K562 (cell line): ENCODE results near the gene PGP. TPM values are rescaled to one million over a fixed set of nuclear protein-coding genes. Genes with fewer than 3 reads are reported as not detected.

ENCODE experiments used
- CREB3L1 ChIP-seq: fragments of 450-650 bp; IDR thresholded peaks from 2 replicates; pipeline ENCODE4 v1.6.1; 2014; ENCODE audit warnings: low read depth, mild to moderate bottlenecking, moderate library complexity, borderline replicate concordance
- ETV5 ChIP-seq: sonication (generic); formaldehyde crosslinking; IDR thresholded peaks from 2 replicates; pipeline ENCODE4 v1.4.0; 2020; ENCODE audit warnings: low read depth, mild to moderate bottlenecking, missing genetic modification reagents
- JUNB ChIP-seq: fragments of 450-650 bp; formaldehyde crosslinking; conservative IDR thresholded peaks from 2 replicates; pipeline ENCODE4 v1.4.0; 2020; ENCODE audit warnings: mild to moderate bottlenecking
- NR1H2 ChIP-seq: sonication (generic); formaldehyde crosslinking; IDR thresholded peaks from 2 replicates; pipeline ENCODE4 v1.4.0; 2020; ENCODE audit warnings: mild to moderate bottlenecking, missing genetic modification reagents
- NR2C1 ChIP-seq, 2 experiments: fragments of 450-650 bp; IDR thresholded peaks; 2 replicates each; pipeline ENCODE4 v1.6.1; 2017; ENCODE audit warnings: mild to moderate bottlenecking in 2 of 2, antibody characterized with exemption in 1 of 2, inconsistent platforms in 1 of 2, missing compliant biosample characterization in 1 of 2, missing genetic modification characterization in 1 of 2
- PHB ChIP-seq: fragments of 250-450 bp; sonication (Bioruptor Pico); IDR thresholded peaks from 2 replicates; pipeline ENCODE4 v1.5.0; 2021
- POU5F1 ChIP-seq: fragments of 150-350 bp; IDR thresholded peaks from 2 replicates; pipeline ENCODE4 v1.6.1; 2014; ENCODE audit warnings: borderline replicate concordance, low read length, low read depth, mild to moderate bottlenecking; ENCODE audit not compliant: partially characterized antibody
- SMARCA5 ChIP-seq: fragments of 450-650 bp; IDR thresholded peaks from 2 replicates; pipeline ENCODE4 v1.6.1; 2016
- XRCC5 ChIP-seq: fragments of 200-400 bp; formaldehyde crosslinking; IDR thresholded peaks from 2 replicates; pipeline ENCODE4 v1.6.1; 2017; ENCODE audit warnings: low read depth, mild to moderate bottlenecking, low read length
- YY1 ChIP-seq, 3 experiments: IDR thresholded peaks; 2 replicates each; pipeline ENCODE4 v1.6.1; 2011; ENCODE audit warnings: low read length in 2 of 3, mild to moderate bottlenecking in 2 of 3, moderate library complexity in 2 of 3, borderline replicate concordance in 1 of 3, control low read depth in 1 of 3, low read depth in 1 of 3; ENCODE audit not compliant: insufficient read depth in 3 of 3, insufficient replicate concordance in 2 of 3, control insufficient read depth in 1 of 3, insufficient read length in 1 of 3; ENCODE audit errors: extremely low read depth in 1 of 3
- polyA plus RNA-seq, 8 experiments: library from polyadenylated mRNA; depleted of rRNA in 4 of 8; stranded (reverse) in 5 of 8; unstranded in 3 of 8; fragments of >200 nt; fragmentation: Nextera tagmentation in 2 of 8; fragmentation: Illumina TruSeq in 1 of 8; extraction: Ambion mirVana in 2 of 8; extraction: Trizol in 1 of 8; gene quantifications; 2 replicates each; pipeline versions ENCODE4 v1.2.1 to v1.2.3, GENCODE V29; 2011 to 2014; ENCODE audit warnings: inconsistent platforms in 1 of 8, missing spikeins in 1 of 8
- total RNA-seq, 7 experiments: library from RNA; depleted of rRNA in 6 of 7; stranded (reverse); fragments of >200 nt in 6 of 7; fragmentation: Illumina TruSeq in 2 of 7; extraction: Trizol in 2 of 7; gene quantifications; 2 replicates each; pipeline versions ENCODE4 v1.2.1 to v1.2.3, GENCODE V29; 2011 to 2021; ENCODE audit warnings: low replicate concordance in 1 of 7
- TF ChIP-seq, protein P1 (sequence below), 2 experiments: fragments of 450-650 bp in 1 of 2; IDR thresholded peaks; 2 replicates each; pipeline ENCODE4 v1.6.1; 2011 to 2017; ENCODE audit warnings: low read depth in 2 of 2, antibody characterized with exemption in 1 of 2, borderline replicate concordance in 1 of 2, low read length in 1 of 2, mild to moderate bottlenecking in 1 of 2, mixed read lengths in 1 of 2; ENCODE audit not compliant: control insufficient read depth in 1 of 2
- TF ChIP-seq, protein P2 (sequence below): fragments of 200-800 bp; sonication (Bioruptor generic); IDR thresholded peaks from 2 replicates; pipeline ENCODE4 v1.6.1; 2017; ENCODE audit warnings: missing genetic modification characterization, missing compliant biosample characterization
- TF ChIP-seq, protein P3 (sequence below): fragments of 250-450 bp; sonication (Bioruptor Pico); IDR thresholded peaks from 2 replicates; pipeline ENCODE4 v1.4.0; 2020; ENCODE audit warnings: mild to moderate bottlenecking, moderate library complexity
- TF ChIP-seq, protein P4 (sequence below): fragments of 250-450 bp; sonication (Bioruptor Pico); IDR thresholded peaks from 2 replicates; pipeline ENCODE4 v1.4.0; 2020

PGP gene
- total and polyA plus RNA-seq, 9 of the 15 experiments (the other 6 are each of a cell fraction or from before 2014, with no cell fraction given): 1.1 to 57.6 (median 19.6) TPM

DNA sequence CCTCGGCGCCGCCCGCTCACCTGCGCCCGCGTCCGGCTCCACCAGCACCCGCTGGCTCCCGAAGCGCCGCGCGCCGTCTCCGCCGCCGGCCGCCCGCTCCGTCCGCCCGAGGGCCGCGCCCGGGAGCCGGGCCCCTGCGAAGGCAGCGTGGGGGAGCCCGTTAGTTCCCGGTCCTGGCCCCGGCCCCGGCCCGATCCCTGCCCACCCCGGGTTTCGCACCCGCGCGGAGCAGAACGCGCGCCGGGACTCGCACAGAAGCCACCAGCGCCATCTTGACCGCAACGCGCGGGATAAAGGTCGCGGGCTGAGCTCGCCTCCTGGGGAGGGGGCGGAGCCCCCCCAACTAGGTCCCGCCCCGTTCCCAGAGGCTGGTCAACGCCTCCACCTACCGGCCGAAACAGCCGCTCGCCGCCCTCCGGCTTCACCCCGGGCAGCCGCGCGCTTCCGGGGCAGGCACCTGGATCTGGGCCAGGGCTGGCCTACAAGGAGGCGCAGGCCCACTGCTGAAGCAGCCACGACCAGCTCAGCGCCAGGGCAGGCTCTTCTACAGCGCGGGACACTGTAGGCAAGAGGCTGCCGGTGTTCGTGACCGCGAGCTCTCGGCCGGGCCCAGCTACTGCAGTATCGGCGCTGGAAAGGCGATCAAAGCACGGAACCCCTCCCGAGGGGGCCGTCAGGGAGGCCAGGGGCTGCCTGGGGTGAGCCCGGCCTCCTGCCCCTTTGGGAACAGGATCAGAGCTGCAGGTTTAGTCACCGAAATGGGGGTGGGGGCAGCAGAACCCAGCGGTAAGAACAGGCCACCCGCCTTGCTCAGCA lies 36.9 kb upstream of the PGP start, which contains the start of gene ECI1 (continued):
- TF ChIP-seq, protein P1, sequence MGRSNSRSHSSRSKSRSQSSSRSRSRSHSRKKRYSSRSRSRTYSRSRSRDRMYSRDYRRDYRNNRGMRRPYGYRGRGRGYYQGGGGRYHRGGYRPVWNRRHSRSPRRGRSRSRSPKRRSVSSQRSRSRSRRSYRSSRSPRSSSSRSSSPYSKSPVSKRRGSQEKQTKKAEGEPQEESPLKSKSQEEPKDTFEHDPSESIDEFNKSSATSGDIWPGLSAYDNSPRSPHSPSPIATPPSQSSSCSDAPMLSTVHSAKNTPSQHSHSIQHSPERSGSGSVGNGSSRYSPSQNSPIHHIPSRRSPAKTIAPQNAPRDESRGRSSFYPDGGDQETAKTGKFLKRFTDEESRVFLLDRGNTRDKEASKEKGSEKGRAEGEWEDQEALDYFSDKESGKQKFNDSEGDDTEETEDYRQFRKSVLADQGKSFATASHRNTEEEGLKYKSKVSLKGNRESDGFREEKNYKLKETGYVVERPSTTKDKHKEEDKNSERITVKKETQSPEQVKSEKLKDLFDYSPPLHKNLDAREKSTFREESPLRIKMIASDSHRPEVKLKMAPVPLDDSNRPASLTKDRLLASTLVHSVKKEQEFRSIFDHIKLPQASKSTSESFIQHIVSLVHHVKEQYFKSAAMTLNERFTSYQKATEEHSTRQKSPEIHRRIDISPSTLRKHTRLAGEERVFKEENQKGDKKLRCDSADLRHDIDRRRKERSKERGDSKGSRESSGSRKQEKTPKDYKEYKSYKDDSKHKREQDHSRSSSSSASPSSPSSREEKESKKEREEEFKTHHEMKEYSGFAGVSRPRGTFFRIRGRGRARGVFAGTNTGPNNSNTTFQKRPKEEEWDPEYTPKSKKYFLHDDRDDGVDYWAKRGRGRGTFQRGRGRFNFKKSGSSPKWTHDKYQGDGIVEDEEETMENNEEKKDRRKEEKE (IDR thresholded peaks at IDR 0.05; ENCODE audit: borderline replicate concordance in 1 of 2, control insufficient read depth in 1 of 2, low read depth in 2 of 2, low read length in 1 of 2): 0 out of 4 replicates have a peak, but pooled peaks of 1 of the 2 experiments have one; percentile 50
- TF ChIP-seq ETV5 (CRISPR knock-in tag) (peak; percentile 95), POU5F1 (peak; percentile 65), NR2C1 (IDR thresholded peaks at IDR 0.05) (peak; percentile 68), NR2C1 (tag; IDR thresholded peaks at IDR 0.05) (peak; percentile 81), XRCC5 (0 out of 2 replicates have a peak, but pooled peaks have one; percentile 85), JUNB (CRISPR knock-in tag) (no peak), YY1 (IDR thresholded peaks at IDR 0.05; ENCODE audit: borderline replicate concordance in 1 of 3, control insufficient read depth in 1 of 3, extremely low read depth in 1 of 3, insufficient read depth in 3 of 3, insufficient read length in 1 of 3, insufficient replicate concordance in 2 of 3, low read depth in 1 of 3, low read length in 2 of 3) (peak; percentile 80 to 98 (median 95)), NR1H2 (CRISPR knock-in tag) (no peak), SMARCA5 (no peak), PHB (CRISPR knock-in tag) (peak; percentile 11; the same call in 1 of the 2 replicates), CREB3L1 (peak; percentile 50; the same call in 1 of the 2 replicates)
- TF ChIP-seq, protein P2, sequence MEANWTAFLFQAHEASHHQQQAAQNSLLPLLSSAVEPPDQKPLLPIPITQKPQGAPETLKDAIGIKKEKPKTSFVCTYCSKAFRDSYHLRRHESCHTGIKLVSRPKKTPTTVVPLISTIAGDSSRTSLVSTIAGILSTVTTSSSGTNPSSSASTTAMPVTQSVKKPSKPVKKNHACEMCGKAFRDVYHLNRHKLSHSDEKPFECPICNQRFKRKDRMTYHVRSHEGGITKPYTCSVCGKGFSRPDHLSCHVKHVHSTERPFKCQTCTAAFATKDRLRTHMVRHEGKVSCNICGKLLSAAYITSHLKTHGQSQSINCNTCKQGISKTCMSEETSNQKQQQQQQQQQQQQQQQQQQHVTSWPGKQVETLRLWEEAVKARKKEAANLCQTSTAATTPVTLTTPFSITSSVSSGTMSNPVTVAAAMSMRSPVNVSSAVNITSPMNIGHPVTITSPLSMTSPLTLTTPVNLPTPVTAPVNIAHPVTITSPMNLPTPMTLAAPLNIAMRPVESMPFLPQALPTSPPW (CRISPR knock-in tag): peak; percentile 96
- TF ChIP-seq, protein P3, sequence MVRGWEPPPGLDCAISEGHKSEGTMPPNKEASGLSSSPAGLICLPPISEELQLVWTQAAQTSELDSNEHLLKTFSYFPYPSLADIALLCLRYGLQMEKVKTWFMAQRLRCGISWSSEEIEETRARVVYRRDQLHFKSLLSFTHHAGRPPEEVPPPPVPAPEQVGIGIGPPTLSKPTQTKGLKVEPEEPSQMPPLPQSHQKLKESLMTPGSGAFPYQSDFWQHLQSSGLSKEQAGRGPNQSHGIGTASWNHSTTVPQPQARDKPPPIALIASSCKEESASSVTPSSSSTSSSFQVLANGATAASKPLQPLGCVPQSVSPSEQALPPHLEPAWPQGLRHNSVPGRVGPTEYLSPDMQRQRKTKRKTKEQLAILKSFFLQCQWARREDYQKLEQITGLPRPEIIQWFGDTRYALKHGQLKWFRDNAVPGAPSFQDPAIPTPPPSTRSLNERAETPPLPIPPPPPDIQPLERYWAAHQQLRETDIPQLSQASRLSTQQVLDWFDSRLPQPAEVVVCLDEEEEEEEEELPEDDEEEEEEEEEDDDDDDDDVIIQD: no peak
- TF ChIP-seq, protein P4, sequence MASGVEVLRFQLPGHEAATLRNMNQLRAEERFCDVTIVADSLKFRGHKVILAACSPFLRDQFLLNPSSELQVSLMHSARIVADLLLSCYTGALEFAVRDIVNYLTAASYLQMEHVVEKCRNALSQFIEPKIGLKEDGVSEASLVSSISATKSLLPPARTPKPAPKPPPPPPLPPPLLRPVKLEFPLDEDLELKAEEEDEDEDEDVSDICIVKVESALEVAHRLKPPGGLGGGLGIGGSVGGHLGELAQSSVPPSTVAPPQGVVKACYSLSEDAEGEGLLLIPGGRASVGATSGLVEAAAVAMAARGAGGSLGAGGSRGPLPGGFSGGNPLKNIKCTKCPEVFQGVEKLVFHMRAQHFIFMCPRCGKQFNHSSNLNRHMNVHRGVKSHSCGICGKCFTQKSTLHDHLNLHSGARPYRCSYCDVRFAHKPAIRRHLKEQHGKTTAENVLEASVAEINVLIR (CRISPR knock-in tag): no peak
